ENCODE results near the gene ZNF638. TPM values are rescaled to one million over a fixed set of nuclear protein-coding genes. Genes with fewer than 3 reads are reported as not detected.

Gene ZNF638
- total and polyA plus RNA-seq, 2 of the 4 experiments (the other 2 are of a cell fraction): 46.4 to 129 TPM

- H2BK20ac ChIP-seq (ENCODE audit: low read depth, low read length): no peak overlapping the region
- no peak overlapping the region for H3K14ac ChIP-seq (replicated peaks; ENCODE audit: low read depth, low read length)
- no peak overlapping the region for H3K18ac ChIP-seq (ENCODE audit: low read depth, low read length)
- peaks cover 9 to 21% of the 10 kb centered on the region in 2 experiments; a peak in 2 of 4 replicates for H3K79me1 ChIP-seq (ENCODE audit: low read depth in 1 of 2, low read length in 2 of 2)
- no peak overlapping the region for H2BK120ac ChIP-seq (ENCODE audit: low read depth, low read length)
- no peaks in the 10 kb centered on the region; the same call in 1 of the 2 replicates for H3K9me3 ChIP-seq (ENCODE audit: control insufficient read depth, insufficient read depth, low read length)
- no peak overlapping the region for H3K4me2 ChIP-seq (ENCODE audit: low read depth, low read length)
- WGBS, 2 experiments (ENCODE audit: extremely low coverage in 2 of 2, insufficient read length in 1 of 2): no CpG with 5 or more reads among the region's 14 CpGs
- H3K23ac ChIP-seq (ENCODE audit: low read depth, low read length): no peak overlapping the region
- no peak for DNase-seq
- H3K27ac ChIP-seq (ENCODE audit: insufficient read depth, low read length): no peak overlapping the region
- no peak overlapping the region for H2BK5ac ChIP-seq (ENCODE audit: low read depth, low read length, poor library complexity, severe bottlenecking)
- no peak for ATAC-seq (ENCODE audit: low read depth)
- peak overlapping the region; percentile 99 for H2AFZ ChIP-seq (replicated peaks; ENCODE audit: low read length, poor library complexity)
- no peak overlapping the region for H2AK9ac ChIP-seq (replicated peaks; ENCODE audit: low read depth, low read length, poor library complexity)
- H3K27me3 ChIP-seq (ENCODE audit: control insufficient read depth, insufficient read depth, low read length): peaks cover 7% of the 10 kb centered on the region
- no peak overlapping the region for H3K9ac ChIP-seq (ENCODE audit: low read depth, low read length)
- no TSS peak for BruUV-seq (replicated peaks)
- H3K4me3 ChIP-seq (ENCODE audit: insufficient read depth, low read depth, low read length): no peak overlapping the region
- no peak overlapping the region for H3K56ac ChIP-seq (ENCODE audit: extremely low read depth, insufficient read depth, low read length)
- ChIA-PET CTCF (interaction anchor here (0.7 to 3.8 kb wide), 7 partner anchors 8 to 180 kb away, joined by 3 to 24 read pairs (median 5); no protein-coding TSS in a partner anchor), POLR2A (ENCODE audit: unreplicated experiment) (no interaction called here)
- no peak overlapping the region for H2AK5ac ChIP-seq (ENCODE audit: low read depth, low read length)
- in situ Hi-C loops (cut with MboI; ENCODE audit: low sequenced_read_pairs): no loop called here
- peaks cover 3% of the 10 kb centered on the region; the same call in 1 of the 2 replicates for H3K9me1 ChIP-seq (ENCODE audit: insufficient read depth, low read length)
- H4K8ac ChIP-seq (ENCODE audit: low read depth in 2 of 2, low read length in 2 of 2): peak overlapping the region in 1 of 2 experiments; percentile 38; a peak in 1 of 4 replicates
- no peak overlapping the region for H4K5ac ChIP-seq (ENCODE audit: low read depth, low read length)
- dilution Hi-C loops (cut with HindIII; ENCODE audit: low sequenced_read_pairs, unreplicated experiment): no loop called here
- H2BK15ac ChIP-seq (ENCODE audit: low read depth, low read length): no peak overlapping the region
- H3K36me3 ChIP-seq (ENCODE audit: control insufficient read depth, insufficient read depth, low read length): peaks cover 3% of the 10 kb centered on the region; the same call in 1 of the 2 replicates
- peaks cover 19% of the 10 kb centered on the region for H4K20me1 ChIP-seq (ENCODE audit: insufficient read depth, low read length)
- intact Hi-C loops (cut with micrococcal nuclease): loop anchor here (10.0 kb wide), 1 partner anchor 196 kb away; the partner anchor contains the start of genes MCEE and MPHOSPH10
- TF ChIP-seq CHD1 (IDR thresholded peaks at IDR 0.05; ENCODE audit: low read depth, low read length) (no peak), CEBPB (IDR thresholded peaks at IDR 0.05; ENCODE audit: low read depth, low read length) (no peak), MAZ (IDR thresholded peaks at IDR 0.05; ENCODE audit: borderline replicate concordance, low read depth, low read length) (no peak), RAD21 (IDR thresholded peaks at IDR 0.05; ENCODE audit: low read length) (no peak), POLR2A (IDR thresholded peaks at IDR 0.05; ENCODE audit: low read depth, low read length) (no peak), FOS (IDR thresholded peaks at IDR 0.05; ENCODE audit: low read depth, low read length) (no peak), MXI1 (IDR thresholded peaks at IDR 0.05; ENCODE audit: borderline replicate concordance, low read depth, low read length) (no peak), RFX5 (IDR thresholded peaks at IDR 0.05; ENCODE audit: low read depth, low read length) (no peak)
- TF ChIP-seq, protein P1, sequence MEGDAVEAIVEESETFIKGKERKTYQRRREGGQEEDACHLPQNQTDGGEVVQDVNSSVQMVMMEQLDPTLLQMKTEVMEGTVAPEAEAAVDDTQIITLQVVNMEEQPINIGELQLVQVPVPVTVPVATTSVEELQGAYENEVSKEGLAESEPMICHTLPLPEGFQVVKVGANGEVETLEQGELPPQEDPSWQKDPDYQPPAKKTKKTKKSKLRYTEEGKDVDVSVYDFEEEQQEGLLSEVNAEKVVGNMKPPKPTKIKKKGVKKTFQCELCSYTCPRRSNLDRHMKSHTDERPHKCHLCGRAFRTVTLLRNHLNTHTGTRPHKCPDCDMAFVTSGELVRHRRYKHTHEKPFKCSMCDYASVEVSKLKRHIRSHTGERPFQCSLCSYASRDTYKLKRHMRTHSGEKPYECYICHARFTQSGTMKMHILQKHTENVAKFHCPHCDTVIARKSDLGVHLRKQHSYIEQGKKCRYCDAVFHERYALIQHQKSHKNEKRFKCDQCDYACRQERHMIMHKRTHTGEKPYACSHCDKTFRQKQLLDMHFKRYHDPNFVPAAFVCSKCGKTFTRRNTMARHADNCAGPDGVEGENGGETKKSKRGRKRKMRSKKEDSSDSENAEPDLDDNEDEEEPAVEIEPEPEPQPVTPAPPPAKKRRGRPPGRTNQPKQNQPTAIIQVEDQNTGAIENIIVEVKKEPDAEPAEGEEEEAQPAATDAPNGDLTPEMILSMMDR (conservative IDR thresholded peaks at IDR 0.05; ENCODE audit: low read depth, low read length): no peak
- no peak overlapping the region for H3K4ac ChIP-seq (ENCODE audit: low read depth, low read length)
- no peaks in the 10 kb centered on the region for H3K4me1 ChIP-seq (ENCODE audit: control insufficient read depth, insufficient read depth, low read length)
- H4K91ac ChIP-seq (ENCODE audit: insufficient read depth, low read depth, low read length): no peak overlapping the region
Measured at GRCh38 chr2:71330585-71331330, 824 bp upstream of the ZNF638 start.

Measured in IMR-90 (cell line).